T47D (cell line): ENCODE data around the gene RNF13.
"Not testable (repeated sequence)": the region's sequence is repeated elsewhere in the genome, so short reads cannot be mapped to it uniquely, and the experiment has no call there.

ENCODE experiments used
- DNase-seq, 2 experiments: peaks; one replicate each; pipeline versions ENCODE4 v3.0.0 to v3.0.0-alpha.2; 2011 to 2012; ENCODE audit warnings: low read depth in 1 of 2, low spot score in 1 of 2
- JUND ChIP-seq: IDR thresholded peaks from 2 replicates; pipeline ENCODE4 v1.6.1; 2012; ENCODE audit warnings: low read depth
- in situ Hi-C: cut with HindIII; loops from 2 replicates; pipeline ENCODE4 v1.10.0; 2016; ENCODE audit warnings: low sequenced_read_pairs, low pct_unique_long_range_greater_than_20kb

The RNF13 gene

DNA sequence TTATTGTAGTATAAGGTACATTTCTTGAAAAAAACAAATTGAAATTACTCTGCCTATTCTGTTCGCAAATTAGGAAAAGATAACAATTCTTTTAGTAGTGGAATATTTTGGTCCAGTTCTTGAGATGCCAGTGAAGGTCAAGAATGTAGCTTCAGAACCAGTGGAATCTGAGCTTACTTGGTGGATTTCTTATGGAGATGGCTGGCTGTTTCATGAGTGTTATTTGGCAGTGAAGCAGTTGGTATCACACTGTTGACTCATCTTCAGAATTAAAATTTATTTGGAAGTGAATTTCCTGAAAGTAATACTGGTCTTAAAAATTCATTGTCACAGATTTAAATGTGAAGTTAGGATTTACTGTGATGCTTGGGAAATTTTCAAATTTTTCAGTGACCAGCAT lies 19.1 kb downstream of the RNF13 start:
- no peak for TF ChIP-seq JUND
- no peak for DNase-seq
- in situ Hi-C loops: no loop called here

DNA sequence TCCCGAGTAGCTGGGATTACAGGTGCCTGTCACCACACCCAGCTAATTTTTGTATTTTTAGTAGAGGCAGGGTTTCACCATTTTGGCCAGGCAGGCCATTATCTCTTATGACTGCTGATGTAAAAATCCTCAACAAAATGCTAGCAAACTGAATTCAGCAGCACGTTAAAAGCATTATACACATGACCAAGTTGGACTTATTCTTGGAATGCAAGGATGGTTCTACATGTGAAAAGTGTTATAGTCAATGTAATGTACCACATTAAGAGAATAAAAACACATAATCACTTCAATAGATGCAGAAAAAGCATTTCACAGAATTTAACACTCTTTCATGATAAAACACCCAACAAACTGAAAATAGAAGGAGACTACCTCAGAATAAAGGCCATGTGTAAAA lies 20.2 kb downstream of the RNF13 start:
- DNase-seq: no peak
- in situ Hi-C loops: no loop called here
- no peak for TF ChIP-seq JUND

DNA sequence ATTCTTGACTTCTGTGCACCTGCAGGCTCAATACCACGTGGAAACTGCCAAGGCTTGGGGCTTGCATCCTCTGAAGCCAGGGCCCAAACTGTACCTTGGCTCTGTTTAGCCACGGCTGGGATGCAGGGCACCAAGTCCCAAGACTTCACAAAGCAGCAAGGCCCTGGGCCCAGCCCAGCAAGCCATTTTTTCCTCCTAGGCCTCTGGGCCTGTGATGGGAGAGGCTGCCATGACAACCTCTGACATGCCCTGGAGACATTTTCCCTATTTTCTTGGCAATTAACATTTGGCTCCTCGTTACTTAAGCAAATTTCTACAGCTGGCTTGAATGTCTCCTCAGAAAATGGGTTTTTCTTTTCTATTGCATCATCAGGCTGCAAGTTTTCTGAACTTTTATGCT lies 25.5 kb downstream of the RNF13 start:
- in situ Hi-C loops, DNase-seq: not testable (repeated sequence)

DNA sequence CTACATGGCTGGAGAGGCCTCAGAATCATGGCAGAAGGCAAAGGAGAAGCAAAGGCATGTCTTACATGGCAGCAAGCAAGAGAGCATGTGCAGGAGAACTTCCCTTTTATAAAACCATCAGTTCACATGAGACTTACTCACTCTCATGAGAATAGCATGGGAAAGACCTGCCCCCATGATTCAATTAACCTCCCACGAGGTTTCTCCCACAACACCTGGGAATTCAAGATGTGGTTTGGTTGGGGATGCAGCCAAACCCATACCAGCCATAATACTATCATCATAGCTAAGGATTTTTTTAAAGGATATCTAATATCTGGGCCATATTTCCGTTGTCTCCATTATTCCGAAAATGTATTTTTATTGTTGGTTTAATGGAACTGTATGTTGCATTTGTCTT lies 26.5 kb downstream of the RNF13 start:
- in situ Hi-C loops, DNase-seq: not testable (repeated sequence)

DNA sequence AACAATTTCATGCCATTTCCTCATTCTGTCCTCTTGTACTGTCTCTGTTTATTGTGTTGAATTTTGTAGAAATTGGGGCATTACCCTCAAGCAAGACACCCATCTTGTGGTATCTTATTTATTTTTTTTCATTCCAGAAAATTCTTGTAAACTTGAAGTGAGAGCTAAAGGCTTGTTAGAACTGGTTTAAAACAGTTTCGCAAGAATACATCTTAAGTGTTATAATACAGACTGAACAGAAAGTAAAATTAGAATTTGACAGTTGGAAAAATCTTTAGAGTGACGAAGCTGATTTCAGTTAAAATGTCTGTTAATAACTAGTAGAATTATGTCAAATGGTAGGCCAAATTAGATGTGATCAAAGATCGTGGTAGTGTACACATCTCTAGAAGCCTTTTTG lies 26.9 kb downstream of the RNF13 start:
- in situ Hi-C loops: no loop called here
- no peak for TF ChIP-seq JUND
- DNase-seq: no peak

DNA sequence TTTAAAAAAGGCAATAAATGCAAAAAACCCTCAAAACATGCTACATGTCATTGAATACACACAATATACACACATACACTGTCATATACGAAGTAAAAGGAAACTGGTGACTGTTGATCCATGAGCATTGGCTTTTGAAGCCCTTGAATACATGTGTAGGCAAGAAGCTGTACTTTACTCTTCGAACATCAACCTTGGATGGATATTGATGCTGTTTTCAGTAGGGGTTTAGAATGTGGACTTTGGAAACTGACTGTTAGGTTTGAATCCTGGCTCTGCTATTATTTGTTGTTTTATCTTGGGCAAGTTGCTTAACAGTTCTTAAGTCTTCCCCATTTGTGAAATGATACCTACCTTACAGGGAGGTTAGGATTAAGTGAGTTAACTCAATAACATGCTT lies 30.5 kb downstream of the RNF13 start:
- in situ Hi-C loops: no loop called here
- DNase-seq: no peak
- TF ChIP-seq JUND: no peak

DNA sequence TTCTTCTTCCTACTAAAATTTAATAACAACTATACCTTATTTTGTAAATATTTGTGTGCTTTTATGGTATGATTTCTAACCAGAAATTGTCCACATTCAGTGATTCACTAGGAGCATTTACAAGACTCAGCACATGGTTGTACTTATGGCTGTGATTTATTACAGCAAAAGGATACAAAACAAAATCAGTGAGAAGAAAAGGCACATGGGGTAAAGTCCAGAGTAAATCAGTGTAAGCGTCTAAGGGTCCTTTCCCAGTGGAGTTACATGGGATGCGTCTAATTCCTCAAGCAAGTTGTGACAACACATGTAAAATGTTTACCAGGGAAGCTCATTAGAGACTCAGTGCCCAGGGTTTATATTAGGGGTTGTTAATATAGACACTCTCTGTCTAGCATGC lies 31.1 kb downstream of the RNF13 start:
- DNase-seq: no peak
- in situ Hi-C loops: no loop called here
- TF ChIP-seq JUND: no peak

DNA sequence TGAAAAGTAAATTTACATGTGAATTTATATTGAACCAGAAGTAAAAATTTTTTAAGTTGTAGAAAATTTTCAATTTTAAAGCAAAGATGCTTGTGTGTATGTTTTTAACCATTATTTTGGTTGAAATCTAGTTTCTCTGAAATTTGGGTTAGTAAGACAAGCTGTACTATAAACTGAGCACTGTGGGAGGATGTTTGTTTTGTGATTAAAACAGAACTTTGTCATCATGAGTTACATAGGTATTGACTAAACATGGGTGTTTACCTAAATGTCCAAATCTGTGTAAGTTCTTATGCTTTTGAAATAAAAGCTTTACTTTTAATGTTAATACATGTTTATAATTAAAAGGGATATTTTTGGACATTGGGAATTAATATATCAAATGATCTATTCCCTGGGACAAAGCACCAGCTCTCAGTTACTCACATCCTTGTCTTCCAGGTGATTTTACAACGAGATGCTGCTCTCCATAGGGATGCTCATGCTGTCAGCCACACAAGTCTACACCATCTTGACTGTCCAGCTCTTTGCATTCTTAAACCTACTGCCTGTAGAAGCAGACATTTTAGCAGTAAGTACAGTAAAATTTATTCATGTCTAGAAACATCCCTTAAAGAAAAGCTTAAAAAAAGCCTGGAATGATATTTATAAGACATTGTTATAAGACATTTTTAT lies 32.7 kb downstream of the RNF13 start:
- DNase-seq: no peak
- TF ChIP-seq JUND: no peak
- in situ Hi-C loops: no loop called here

DNA sequence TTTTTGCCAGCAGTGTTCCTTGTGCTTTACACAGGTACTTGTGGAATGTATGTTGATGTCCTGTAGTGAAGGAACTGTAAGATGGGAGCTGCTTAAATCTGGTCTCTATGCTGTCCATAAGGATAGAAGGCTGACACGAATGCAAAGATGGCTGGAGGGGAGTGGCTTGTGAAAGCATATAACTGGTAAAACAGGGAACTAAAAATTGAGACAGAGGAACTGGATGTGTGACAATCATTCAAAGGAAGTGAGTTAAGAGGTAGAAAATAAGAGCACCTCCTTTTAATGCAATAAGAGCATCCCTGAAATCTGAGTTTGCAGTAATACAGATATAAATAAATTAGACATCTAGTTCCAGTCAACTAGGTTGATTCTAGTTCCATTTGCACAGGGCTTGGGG lies 35.2 kb downstream of the RNF13 start:
- no peak for TF ChIP-seq JUND
- in situ Hi-C loops: no loop called here
- peak in 1 of 2 experiments; percentile 23 for DNase-seq

DNA sequence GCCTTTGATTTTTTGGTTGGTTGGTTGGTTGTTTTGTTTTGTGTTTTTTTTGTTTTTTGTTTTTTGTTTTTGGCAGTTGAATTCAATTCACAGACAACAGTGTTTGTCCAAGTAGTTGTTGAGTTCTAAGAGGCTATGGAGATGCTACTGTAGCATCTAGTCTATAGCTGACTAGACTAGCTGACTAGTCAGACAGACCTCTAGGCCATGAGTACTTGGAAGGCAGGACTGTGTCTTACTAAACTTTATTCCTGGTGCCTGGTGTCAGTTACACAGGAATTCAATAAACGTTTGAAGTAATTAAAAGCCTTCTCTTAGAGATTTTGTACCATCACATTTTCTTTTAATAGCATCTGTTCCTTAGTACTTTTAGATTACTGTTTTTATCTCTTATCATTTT lies 35.7 kb downstream of the RNF13 start:
- TF ChIP-seq JUND: no peak
- in situ Hi-C loops: no loop called here
- no peak for DNase-seq

DNA sequence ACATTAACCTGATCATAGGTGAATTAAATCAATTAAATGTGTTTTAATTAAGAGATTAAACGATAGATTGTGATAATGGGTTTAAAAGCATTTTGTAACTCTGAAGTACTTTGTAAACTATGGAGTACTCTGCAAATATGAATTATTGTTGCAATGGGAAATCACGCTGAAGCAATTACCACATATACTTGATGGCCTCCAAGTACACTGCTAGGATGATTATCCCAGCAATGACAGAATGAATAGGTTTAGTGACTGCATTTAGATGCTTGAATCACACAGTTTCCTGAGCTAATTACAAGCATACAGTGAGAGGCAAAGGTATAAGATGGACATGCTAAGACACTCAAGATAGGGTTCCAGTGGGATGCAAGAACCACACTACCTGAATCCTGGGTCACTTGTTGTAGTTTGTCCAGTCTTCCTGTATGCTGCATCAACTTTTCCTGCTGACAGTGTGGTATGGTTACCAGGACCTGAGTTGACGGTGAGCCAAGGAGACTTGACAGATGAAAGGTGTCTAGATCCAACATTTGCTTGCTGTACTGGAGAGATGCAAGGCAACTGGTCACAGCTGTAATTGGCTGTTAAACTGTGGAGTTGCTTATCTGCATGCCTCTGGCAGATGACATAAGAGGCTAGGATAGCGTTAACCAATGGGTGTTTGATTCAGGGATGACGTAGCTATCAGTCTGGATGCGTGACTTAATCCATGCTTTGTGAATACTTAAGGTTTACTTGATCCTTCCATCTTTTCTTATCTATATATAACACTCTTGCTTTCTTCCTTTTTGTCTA lies 38.0 kb downstream of the RNF13 start:
- in situ Hi-C loops: no loop called here
- no peak for TF ChIP-seq JUND
- DNase-seq: no peak

DNA sequence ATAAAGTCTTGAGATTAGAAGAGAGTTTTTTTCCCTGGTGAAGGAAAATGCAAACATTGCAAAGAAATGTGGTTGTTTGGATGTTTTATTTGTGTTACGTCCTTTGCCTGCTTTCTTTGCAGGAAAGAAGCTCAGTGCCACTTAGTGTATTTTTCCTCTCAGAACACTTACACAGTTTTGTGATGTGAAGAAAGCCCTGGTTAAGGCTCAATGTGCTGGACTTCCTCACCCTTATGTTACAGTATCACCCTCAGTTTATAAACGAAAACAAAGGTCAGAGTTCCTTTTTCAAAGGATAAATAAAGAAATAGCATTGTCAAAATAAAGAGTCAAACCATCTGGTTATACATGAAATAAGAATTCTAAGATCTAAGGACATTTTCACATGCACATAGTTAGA lies 45.9 kb downstream of the RNF13 start:
- no peak for DNase-seq
- in situ Hi-C loops: no loop called here
- TF ChIP-seq JUND: no peak

DNA sequence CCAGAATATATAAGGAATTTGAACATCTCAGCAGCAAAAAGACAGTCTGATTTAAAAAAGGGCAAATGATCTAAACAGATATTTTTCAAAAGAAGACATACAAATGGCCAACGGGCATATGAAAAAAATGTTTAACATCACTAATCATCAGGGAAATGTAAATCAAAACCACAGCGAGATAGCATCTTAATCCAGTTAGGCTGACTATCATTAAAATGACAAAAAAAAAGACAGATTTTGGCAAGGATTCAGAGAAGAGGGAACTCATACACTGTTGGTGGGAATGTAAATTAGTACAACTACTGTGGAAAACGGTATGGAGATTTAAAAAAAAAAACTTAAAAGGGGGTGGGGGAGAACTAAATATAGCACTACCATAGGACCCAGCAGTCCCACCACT lies 47.9 kb downstream of the RNF13 start:
- TF ChIP-seq JUND: no peak
- in situ Hi-C loops: no loop called here
- no peak for DNase-seq

DNA sequence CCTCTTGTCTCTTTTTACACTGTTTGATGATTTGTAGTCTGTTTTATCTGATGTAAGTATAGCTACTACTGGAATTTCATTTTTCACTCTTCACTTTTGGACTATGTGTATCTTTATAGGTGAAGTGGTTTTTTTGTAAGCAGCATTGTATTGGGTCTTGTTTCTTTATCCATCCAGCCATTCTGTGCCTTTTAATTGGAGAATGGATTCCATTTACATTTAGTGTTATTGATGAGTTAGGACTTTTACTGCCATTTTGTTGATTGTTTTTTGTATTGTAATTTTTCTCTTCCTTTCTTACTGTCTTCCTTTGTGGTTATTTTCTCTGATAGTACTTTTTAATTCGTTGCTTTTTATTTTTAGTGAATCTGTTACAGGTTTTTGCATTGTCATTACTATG lies 54.5 kb downstream of the RNF13 start:
- DNase-seq: no peak
- in situ Hi-C loops: no loop called here

More for the DNA sequence above, 54.5 kb downstream of the RNF13 start:
- TF ChIP-seq JUND: no peak
